ENCODE data around the gene RPL36. TPM values are rescaled to one million over a fixed set of nuclear protein-coding genes. Genes with fewer than 3 reads are reported as not detected.
"Not testable (repeated sequence)": the region's sequence is repeated elsewhere in the genome, so short reads cannot be mapped to it uniquely, and the experiment has no call there.

Gene RPL36
- polyA plus RNA-seq, 3 donors: 492 to 592 (median 586) TPM

DNA sequence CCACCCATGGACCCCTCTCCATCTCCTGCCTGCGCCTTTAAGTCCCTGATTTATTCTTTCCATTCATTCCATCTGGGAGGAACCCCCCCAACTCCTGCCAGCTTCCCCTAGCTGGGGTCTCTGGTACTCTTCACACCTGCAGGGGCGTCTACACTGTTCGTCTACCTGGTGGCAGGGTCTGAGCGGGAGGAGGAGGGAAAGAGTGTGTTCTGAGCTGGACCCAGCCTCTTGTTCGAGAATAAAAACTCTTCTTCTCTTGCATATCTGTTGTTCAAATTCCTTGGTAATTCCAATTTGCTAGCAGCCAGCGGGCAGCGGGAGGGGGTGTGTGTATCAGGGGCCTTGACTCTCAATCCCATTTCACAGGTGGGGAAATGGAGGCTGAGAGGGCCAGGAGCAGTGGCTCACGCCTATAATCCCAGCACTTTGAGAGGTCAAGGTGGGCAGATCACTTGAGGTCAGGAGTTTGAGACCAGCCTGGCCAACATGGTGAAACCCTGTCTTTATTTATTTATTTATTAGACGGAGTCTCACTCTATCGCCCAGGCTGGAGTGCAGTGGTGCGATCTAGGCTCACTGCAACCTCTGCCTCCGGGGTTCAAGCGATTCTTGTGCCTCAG, 1.7 kb upstream of the RPL36 start:
- DNase-seq (ENCODE audit: low read depth in 3 of 3, low spot score in 2 of 3): not testable (repeated sequence)

DNA sequence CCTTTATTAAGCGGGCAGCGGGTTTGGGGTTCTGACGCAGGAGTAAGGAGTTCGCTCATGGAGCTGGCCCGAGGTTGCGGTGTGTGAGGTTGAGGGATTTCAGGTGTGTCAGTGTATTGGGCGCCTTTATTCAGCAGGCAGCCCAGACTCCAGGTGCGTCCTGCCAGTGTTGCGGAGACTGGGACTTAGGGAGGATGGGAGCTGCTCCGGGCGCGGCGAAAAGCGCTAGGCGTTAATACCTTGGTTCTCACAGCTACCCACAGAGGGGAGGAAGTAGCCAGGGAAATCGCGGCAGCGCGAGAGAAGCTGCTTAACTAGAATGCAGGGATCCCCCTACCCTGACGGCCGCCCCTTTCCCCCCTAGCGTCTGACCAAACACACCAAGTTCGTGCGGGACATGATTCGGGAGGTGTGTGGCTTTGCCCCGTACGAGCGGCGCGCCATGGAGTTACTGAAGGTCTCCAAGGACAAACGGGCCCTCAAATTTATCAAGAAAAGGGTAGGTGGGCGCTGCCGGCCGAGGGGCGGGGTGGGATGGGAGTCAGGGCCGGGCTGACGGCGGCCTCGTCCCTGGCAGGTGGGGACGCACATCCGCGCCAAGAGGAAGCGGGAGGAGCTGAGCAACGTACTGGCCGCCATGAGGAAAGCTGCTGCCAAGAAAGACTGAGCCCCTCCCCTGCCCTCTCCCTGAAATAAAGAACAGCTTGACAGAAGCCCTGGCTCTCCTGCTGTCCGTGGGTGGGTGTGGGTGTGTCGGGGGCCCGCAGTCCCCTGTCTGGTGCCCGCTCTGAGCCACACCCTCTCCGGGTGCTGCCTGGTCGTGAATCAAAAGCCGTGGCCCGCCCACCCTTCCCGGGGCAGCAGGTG, 1.1 kb downstream of the RPL36 start:
- no peak for DNase-seq (ENCODE audit: low read depth in 3 of 3, low spot score in 2 of 3)

DNA sequence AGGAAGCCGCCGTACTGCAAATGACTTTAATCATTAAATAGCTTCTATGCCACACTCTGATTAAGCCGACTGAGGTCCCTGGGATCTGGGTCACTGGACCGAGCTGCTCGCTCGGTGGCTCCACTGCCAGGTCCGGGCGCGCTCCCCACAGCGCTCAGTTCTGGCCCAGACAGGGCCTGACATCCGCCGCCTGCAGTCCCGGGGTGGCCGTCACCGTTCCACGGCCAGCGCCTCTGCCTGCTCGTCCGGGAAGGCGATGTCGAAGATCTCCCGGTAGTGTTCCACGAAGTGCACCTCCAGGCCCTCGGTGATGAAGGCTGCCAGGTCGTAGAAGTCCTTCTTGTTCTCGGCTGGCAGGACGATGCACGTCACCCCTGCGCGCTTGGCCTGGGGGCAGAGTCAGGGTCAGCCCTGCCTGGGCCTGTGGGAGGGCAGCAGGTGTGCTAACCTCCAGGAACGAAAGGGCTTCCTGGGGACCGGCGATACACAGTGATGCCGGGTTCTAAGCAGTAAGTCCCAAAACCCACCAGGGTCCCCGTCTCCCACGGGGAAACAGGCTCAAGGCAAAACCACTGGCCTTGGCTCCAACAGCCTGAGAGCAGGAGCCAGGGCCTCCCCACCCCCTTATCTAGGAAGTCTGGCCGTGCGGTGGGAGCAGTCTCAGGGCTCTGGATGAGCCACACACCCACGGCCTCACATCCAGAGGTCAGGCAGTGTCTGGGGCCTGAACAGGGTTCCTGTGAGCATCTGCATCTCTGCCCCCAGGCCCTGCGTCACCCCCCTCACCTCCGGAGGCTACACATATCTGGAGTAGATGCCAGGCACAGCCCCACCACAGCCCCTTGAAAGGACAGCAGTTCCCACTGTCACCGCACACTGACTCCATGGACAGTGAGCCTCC, 2.0 kb downstream of the RPL36 start:
- DNase-seq (ENCODE audit: low read depth in 3 of 3, low spot score in 2 of 3): no peak

DNA sequence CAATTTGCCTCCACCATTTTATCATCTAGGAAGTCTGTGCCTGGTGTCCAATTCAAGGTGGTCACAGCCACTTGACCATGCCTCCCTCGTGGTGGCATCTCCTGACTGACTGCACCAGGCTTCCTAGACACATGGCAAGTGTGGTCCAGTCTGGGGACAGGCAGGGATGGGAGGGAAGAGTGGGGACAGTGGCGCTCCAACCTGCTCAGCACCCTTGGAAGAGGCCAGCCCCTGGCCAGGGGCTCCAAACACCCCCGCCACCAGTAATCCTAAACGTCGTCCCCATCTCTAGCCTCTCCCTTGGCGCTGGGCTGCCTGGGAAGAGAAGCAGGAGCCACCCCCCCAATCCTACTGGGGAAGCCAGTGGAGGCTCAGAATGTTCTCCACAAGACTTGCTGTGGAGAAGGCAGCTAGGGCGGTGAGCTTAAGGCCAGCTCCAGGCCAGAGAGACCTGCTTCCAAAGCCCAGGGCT, 2.7 kb downstream of the RPL36 start:
- DNase-seq (ENCODE audit: low read depth in 3 of 3, low spot score in 2 of 3): no peak

DNA sequence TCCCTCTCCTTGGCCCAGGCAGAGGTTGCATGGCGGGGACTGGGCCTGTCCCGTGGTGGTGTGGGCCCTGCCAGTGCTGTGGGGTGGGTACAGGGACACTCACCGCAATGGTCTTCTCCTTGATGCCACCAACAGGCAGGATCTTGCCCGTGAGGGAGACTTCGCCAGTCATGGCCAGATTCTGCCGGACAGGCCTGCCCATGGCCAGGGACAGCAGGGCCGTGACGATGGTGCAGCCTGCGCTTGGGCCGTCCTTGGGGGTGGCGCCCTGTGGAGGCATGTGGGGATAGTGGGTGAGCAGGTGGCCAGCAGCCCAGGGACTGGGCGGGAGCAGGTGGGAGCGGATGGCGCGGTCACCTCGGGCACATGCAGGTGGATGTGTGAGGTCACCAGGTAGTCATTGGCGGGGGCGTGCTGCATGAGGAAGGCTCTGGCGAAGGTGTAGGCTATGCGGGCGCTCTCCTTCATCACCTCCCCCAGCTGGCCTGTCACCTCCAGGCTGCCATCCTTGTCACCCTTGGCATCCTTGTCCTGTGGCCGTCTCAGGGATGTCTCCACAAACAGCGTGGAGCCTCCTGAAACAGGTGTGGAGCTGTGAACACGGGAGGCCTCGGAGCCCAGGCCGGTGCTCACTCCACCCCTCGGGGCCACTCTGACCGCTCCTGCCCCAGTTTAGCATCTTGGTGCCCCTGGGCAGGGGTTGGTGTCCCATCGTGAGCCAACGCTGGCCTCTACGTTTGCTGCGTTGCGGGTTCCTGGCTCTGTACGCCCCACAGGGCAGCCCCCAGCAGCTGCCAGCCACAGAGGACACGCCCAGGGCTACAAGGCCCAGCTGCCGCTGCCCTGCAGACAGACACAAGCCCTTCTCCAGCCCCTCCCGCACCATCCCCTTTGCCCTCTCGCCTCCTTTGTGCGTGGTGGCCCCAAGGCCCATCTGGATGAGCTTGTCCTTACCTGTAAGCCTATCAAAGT, 3.4 kb downstream of the RPL36 start:
- DNase-seq (ENCODE audit: low read depth in 3 of 3, low spot score in 2 of 3): no peak

DNA sequence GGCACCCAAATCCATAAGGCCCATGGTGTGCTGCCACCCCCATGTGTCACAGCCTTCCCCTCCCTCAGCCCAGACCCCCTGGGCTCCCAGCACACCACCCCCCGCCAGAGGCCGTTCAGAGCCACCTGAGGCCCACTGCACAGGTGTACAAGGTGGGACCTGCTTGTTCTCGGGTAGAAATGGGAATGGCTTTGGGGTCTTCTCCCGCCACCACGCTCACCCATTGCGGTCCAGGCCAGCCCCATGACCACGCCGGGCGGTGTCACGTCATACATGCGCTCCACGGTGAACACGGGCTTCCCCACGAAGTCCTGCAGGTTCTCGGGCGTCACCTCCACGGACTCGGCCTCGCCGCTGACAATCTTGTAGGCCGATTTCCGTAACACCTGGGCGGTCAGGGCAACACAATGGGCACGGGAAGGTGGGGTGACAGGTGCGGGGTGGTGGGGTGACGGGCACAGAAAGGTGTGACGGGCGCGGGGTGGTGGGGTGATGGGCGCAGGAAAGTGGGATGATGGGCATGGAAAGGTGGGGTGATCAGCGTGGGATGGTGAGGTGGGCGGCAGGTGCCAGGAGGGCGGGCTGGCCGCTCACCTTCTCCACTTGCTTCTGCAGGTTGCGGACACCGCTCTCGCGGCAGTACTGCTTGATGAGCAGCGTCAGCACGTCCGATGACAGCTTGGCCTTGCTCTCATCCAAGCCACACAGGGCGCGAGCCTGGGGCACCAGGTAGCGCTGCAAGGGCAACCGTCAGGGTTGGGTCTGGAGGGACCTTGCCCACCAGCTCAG, 4.3 kb downstream of the RPL36 start:
- DNase-seq (ENCODE audit: low read depth in 3 of 3, low spot score in 2 of 3): no peak

DNA sequence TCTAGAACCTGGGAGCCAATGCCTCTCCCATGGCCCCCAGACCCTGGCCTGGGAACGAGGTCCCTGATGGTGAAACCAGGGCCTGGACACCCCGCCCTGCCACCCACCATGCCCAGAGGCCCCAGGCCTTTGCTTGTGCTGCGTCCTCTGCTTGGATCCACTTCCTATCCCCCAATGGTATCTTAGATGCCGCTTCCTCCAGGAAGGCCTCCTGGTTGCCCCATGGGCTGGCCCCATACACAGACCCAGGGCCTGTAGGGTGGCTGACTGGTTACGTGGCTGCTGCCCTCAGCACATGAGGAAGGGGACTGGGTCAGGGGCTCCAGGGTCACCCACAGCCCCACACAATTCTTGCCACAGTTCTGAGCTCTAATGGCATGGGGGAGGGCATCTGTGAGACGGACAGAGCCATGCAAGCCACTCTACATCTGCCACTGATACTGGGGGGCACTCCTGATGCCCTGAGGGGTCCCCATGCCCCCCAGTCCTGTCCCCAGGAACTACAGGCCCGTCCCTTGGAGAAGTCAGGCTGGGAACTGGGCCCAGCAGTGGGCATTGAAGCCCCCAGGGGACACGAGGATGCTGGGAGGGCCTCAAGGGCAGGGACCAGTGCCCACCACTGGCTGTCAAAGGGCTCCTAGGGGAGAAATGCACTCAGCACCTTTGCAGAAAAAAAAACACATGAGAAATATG, 5.0 kb downstream of the RPL36 start:
- no peak for DNase-seq (ENCODE audit: low read depth in 3 of 3, low spot score in 2 of 3)

DNA sequence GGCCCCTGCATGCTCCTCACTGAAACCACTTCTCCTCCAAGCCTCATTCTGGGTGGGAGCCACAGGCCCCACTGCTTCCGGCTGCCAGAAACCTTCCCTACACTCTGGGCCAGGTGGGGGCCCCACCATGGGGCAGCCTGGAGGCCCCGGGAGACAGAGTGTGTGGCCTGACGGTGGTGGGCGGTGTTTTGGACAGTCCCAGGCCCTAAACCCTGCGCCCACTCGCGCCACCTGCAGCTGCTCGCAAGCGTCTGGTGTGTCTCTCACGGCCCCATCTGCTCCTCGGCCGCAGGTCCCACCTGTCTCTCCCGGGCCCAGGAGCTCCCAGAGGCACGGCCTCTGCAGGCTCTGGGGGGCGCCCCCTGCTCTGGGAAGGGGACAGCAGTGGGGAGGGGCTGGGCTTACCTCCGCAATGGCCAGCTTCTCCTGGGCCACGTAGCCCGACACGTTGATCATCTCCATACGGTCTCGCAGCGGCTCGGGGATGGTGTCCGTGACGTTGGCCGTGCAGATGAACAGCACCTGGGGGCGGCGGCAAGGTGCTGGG, 5.6 kb downstream of the RPL36 start:
- DNase-seq (ENCODE audit: low read depth in 3 of 3, low spot score in 2 of 3): no peak

DNA sequence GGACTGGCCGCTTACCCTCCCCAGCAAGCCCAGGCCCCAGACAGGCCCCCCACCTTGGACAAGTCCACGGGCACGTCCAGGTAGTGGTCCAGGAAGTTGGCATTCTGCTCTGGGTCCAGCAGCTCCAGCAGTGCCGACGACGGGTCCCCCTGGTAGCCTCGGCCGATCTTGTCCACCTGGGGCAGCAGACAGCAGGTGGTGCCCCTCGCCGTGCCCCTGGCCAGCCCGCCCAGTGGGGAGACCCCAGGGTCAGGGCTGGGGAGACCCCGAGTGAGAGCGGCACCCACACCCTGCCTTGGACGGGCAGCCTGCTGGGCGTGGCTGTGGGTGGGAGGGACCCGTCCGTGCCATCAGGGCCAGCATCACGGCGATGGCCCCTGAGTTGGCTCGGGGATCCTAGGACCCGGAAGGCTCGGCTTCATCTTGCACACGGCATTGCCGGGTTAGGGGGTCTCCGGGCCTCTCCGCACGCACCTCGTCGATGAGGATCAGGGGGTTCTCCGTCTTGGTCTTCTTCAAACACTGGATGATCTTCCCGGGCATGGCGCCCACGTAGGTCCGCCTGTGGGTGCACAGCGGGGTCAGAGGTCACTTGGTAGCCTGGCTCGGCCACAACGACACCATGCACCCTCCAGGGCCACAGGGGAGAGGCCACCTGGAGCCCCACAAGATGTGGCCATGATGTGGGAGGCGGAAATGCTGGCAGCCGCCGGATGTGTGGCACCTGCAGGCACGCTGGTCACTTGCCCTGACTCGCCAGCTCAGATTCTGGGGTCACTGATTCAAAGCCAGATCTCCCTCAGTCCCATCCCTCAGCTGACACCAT, 6.3 kb downstream of the RPL36 start:
- DNase-seq (ENCODE audit: low read depth in 3 of 3, low spot score in 2 of 3): no peak

DNA sequence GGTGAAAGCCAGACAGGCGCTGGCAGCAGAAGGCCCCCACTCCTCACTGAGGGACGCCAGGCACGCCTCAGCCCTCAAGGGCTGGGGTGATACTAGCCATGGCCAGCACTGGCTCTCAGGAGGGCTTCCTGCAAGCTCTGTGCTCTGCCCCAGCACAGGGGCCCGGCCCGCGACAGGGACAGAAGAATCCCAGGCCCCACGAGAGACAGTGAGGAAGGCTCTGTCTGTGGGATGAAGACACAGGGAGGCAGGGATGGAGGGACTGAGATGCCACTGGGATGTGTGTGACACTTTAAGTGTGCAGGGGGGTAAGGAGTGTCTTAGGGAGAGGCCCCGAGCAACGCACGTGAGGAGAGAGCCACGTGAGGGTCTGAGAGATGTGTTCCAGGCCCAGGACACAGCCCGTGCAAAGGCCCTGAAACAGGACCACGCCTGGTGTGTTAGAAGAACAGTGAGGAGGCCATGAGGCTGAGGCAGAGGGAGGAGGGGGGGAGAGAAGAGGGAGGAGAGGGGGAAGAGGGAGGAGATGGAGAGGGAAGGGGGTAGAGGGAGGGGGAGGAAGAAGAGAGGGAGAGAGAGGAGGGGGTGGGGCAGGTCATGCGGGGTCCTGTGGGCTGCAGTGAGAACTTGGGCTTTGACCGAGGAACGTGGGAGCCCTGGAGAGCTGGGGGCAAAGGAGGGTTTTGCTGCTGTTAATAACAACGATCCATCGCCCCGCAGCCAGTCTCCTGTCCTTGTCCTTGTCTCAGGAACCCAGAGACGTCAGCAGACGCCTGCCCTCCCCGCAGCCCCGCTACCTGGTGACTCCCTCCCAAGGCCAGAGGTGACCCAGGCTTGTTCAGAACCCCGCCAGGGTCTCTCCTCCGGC, 7.2 kb downstream of the RPL36 start:
- DNase-seq (ENCODE audit: low read depth in 3 of 3, low spot score in 2 of 3): no peak

DNA sequence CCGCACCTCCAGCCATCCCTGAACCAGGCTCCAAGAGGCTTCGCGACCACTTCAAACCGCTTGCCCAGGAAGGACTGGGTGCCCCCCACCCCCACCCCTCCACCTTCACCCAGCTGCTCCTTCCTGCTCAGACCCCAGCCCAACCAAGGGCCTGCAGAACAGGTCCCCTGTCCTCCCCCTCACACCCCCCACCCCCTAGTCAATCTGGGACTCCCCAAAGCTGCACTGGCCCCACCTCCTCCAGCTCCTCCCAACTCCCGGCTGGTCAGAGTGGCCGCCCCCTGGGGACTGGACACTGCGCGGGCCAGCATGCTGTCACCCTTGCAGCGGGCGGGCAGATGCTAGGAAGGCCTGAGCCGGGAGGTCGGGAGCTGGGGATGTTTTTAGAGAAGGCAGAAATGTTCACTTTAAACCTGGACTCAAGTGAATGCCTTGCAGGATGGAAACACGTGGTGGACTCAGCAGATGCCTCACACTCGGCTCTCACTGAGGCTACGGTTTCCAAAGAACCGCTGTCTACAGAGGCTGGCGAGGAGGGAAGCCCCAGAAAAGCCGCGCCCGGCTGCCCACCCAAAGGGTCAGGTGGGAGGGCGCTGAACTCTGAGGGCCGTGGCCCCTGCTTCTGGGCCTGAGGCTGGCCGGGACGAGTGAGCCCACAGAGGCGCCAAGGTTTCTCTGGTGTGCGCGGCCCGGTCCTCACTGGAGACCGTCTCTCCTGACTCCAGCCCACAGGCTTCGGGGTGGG, 8.0 kb downstream of the RPL36 start:
- DNase-seq (ENCODE audit: low read depth in 3 of 3, low spot score in 2 of 3): no peak

DNA sequence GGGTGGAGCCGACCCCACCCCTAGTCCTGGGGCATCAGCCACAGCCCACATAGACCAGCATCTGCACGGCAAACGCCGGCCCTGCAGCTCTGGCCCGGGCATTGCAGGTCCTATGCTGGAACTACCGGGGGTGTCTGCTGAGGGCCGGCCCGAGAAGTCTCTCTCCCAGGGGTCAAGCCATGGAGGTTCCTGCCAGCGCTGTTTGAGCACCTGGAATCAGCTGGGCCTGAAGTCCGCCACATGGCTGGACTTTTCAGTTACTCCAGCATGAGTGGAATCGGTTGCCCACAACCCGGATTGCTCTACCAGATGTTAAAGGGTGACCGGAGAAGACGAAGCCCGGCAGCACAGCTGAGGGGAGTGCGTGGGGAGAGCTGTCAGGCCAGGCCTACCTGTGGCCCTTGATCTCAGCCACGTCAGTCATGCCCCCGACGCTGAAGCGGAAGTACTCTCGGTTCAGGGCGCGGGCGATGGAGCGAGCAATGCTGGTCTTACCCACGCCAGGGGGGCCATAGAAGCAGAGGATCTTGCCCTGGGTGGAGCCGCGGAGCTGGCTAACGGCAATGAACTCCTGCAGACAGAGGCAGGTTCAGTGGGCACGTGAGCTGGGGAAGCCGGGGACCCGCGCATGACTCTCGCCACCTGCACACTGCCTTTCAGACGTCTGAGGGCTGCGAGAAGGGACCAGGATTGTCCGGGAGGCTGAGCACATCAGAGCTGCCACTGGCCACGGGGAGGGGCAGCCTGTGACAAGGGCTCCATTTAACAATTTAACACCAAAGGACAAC, 8.7 kb downstream of the RPL36 start:
- DNase-seq (ENCODE audit: low read depth in 3 of 3, low spot score in 2 of 3): no peak

DNA sequence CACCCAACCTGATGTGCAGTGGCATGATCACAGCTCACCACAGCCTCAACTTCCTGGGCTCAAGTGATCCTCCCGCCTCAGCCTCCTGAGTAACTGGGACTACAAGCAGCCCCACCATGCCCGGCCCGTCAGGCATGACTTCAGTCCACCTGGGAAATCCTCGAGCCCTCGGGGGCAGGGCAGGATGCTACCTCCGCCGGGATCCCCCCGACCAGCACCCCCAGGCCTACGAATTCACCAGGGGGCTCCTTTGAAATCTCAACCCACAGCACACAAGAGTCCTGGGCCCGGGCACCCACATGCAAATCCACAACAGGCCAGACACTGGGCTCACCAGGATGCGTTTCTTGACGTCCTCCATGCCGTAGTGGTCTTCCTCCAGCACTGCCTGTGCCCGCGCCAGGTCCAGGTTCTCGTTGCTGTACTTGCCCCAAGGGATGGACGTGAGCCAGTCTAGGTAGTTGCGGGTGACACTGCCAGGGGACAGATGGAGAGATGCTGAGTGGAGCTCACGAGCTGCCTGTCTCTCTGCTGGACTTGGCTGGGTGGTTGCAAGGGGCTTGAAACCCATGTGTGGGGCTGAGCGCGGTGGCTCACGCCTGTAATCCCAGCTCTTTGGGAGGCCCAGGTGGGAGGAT, 10.5 kb downstream of the RPL36 start:
- DNase-seq (ENCODE audit: low read depth in 3 of 3, low spot score in 2 of 3): no peak

DNA sequence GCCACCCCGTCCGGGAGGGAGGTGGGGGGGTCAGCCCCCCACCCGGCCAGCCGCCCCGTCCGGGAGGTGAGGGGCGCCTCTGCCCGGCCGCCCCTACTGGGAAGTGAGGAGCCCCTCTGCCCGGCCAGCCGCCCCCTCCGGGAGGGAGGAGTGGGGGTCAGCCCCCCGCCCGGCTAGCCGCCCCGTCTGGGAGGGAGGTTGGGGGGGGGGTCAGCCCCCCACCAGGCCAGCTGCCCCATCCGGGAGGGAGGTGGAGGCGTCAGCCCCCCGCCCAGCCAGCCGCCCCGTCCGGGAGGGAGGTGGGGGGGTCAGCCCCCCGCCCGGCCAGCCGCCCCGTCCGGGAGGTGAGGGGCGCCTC, 11.9 kb downstream of the RPL36 start:
- DNase-seq (ENCODE audit: low read depth in 3 of 3, low spot score in 2 of 3): not testable (repeated sequence)

Measured in right renal cortex interstitium (tissue), 3 donors.